MCF 10A (cell line): ENCODE data around the gene PHKG2. TPM values are rescaled to one million over a fixed set of nuclear protein-coding genes. Genes with fewer than 3 reads are reported as not detected.
A peak's percentile ranks its signal among the peaks of the same experiment; 100 is the strongest.

Experiments
- BruUV-seq: library from RNA; stranded (reverse); fragments of 400-500 nt; replicated peaks from 2 replicates; lab custom pipeline; 2021; lab: Mats Ljungman, UMichigan
- CTCF ChIA-PET: fragments of 300-600 bp; sonication (Branson Sonifier 250); formaldehyde crosslinking; extraction: SDS; loops from one replicate; lab custom pipeline; 2021; ENCODE audit warnings: antibody characterized with exemption, inconsistent platforms; lab: Yijun Ruan, JAX
- POLR2A ChIA-PET: fragments of 300-600, 350-650 bp; sonication (Branson Sonifier 250); formaldehyde crosslinking; extraction: SDS; loops from one replicate; lab custom pipeline; 2020; ENCODE audit warnings: antibody characterized with exemption, inconsistent platforms; lab: Yijun Ruan, JAX
- DNase-seq: peaks from one replicate; pipeline ENCODE4 v3.0.0-alpha.2; 2018; ENCODE audit not compliant: unreplicated experiment
- H3K27ac Mint-ChIP-seq: one replicate; pipeline ENCODE4 v1.8.0; 2022; ENCODE audit warnings: mild to moderate bottlenecking, low read depth, mixed read lengths; ENCODE audit not compliant: unreplicated experiment
- H3K27me3 Mint-ChIP-seq: one replicate; pipeline ENCODE4 v1.8.0; 2022; ENCODE audit warnings: mixed read lengths; ENCODE audit not compliant: insufficient read depth, unreplicated experiment
- H3K36me3 Mint-ChIP-seq: one replicate; pipeline ENCODE4 v1.8.0; 2022; ENCODE audit warnings: mild to moderate bottlenecking, moderate library complexity, mixed read lengths; ENCODE audit not compliant: insufficient read depth, unreplicated experiment
- H3K4me1 Mint-ChIP-seq: one replicate; pipeline ENCODE4 v1.8.0; 2022; ENCODE audit warnings: mixed read lengths; ENCODE audit not compliant: insufficient read depth, unreplicated experiment
- H3K4me3 Mint-ChIP-seq: one replicate; pipeline ENCODE4 v1.8.0; 2022; ENCODE audit warnings: mild to moderate bottlenecking, moderate library complexity, mixed read lengths; ENCODE audit not compliant: unreplicated experiment
- H3K9me3 Mint-ChIP-seq: one replicate; pipeline ENCODE4 v1.8.0; 2022; ENCODE audit warnings: mixed read lengths; ENCODE audit not compliant: unreplicated experiment
- CTCF ChIP-seq: fragments of 200-600 bp; IDR thresholded peaks from one replicate; pipeline ENCODE4 v1.8.0; 2022; ENCODE audit warnings: antibody characterized with exemption, mild to moderate bottlenecking; ENCODE audit not compliant: unreplicated experiment
- intact Hi-C: fragments of 100-400 bp; cut with micrococcal nuclease; formaldehyde crosslinking; loops from 2 replicates; pipeline ENCODE4 v1.14.1; 2022
- total RNA-seq: library from RNA; stranded (reverse); gene quantifications from 2 replicates; pipeline ENCODE4 v1.2.3, GENCODE V29; 2022

PHKG2 gene
- total RNA-seq, 1 experiment from 2014 or later: 28.4 TPM

- peaks cover 100% of the 10 kb centered on the region for H3K36me3 Mint-ChIP-seq
- intact Hi-C loops: no loop called here
Observed at GRCh38 chr16:30706046-30706445, 42.2 kb upstream of the PHKG2 start.

GRCh38 chr16:30710971-30711370, 37.3 kb upstream of the PHKG2 start:
- Mint-ChIP-seq H3K27ac (no peak overlapping the region), H3K9me3 (no peaks in the 10 kb centered on the region), H3K36me3 (peaks cover 100% of the 10 kb centered on the region), H3K27me3 (no peaks in the 10 kb centered on the region), H3K4me3 (no peak overlapping the region), H3K4me1 (peaks cover 32% of the 10 kb centered on the region)
- intact Hi-C loops: no loop called here
- POLR2A ChIA-PET: interaction anchor here (0.6 to 1.9 kb wide), 4 partner anchors 11 to 250 kb away, joined by 3 to 6 read pairs (median 3); partner anchors contain the start of gene SRCAP
- CTCF ChIA-PET: interaction anchor here (0.6 to 1.1 kb wide), 3 partner anchors 8 to 119 kb away, joined by 3 to 4 read pairs (median 3); no protein-coding TSS in a partner anchor
- no TSS peak for BruUV-seq
- no peak for DNase-seq
- no peak for TF ChIP-seq CTCF

More at GRCh38 chr16:30706046-30706445, 42.2 kb upstream of the PHKG2 start:
- H3K27ac Mint-ChIP-seq: no peak overlapping the region
- no peaks in the 10 kb centered on the region for H3K4me1 Mint-ChIP-seq
- DNase-seq: no peak
- TF ChIP-seq CTCF: no peak
- BruUV-seq: no TSS peak
- H3K27me3 Mint-ChIP-seq: no peaks in the 10 kb centered on the region
- no peaks in the 10 kb centered on the region for H3K9me3 Mint-ChIP-seq
- CTCF ChIA-PET: no interaction called here
- no peak overlapping the region for H3K4me3 Mint-ChIP-seq
- POLR2A ChIA-PET: interaction anchor here (0.7 to 1.2 kb wide), 2 partner anchors 14 to 35 kb away, joined by 3 read pairs; no protein-coding TSS in a partner anchor

- Mint-ChIP-seq H3K27ac (no peak overlapping the region), H3K4me3 (no peak overlapping the region), H3K9me3 (no peaks in the 10 kb centered on the region), H3K36me3 (peaks cover 100% of the 10 kb centered on the region), H3K27me3 (no peaks in the 10 kb centered on the region), H3K4me1 (peaks cover 37% of the 10 kb centered on the region)
- TF ChIP-seq CTCF: no peak
- ChIA-PET CTCF (interaction anchor here (0.6 to 1.1 kb wide), 4 partner anchors 9 to 25 kb away, joined by 3 to 7 read pairs (median 4); no protein-coding TSS in a partner anchor), POLR2A (interaction anchor here (0.6 to 1.9 kb wide), 6 partner anchors 9 to 249 kb away, joined by 3 to 6 read pairs (median 4); partner anchors contain the start of gene SRCAP)
- intact Hi-C loops: loop anchor here (2.0 kb wide), 1 partner anchor 29 kb away; a partner anchor contains a TSS
- TSS peak; percentile 52 for BruUV-seq
- DNase-seq: no peak
Observed at GRCh38 chr16:30711712-30712111, 36.5 kb upstream of the PHKG2 start.

- POLR2A ChIA-PET: interaction anchor here (1.2 to 1.4 kb wide), 2 partner anchors 8 to 17 kb away, joined by 3 to 5 read pairs; partner anchors contain the start of gene SRCAP
- H3K9me3 Mint-ChIP-seq: no peaks in the 10 kb centered on the region
- TF ChIP-seq CTCF: no peak
- no TSS peak for BruUV-seq
- H3K36me3 Mint-ChIP-seq: peaks cover 100% of the 10 kb centered on the region
- CTCF ChIA-PET: interaction anchor here (0.6 kb wide), 1 partner anchor 186 kb away, joined by 3 read pairs; no protein-coding TSS in a partner anchor
- peak; percentile 30 for DNase-seq
- intact Hi-C loops: no loop called here
- no peaks in the 10 kb centered on the region for H3K27me3 Mint-ChIP-seq
- peaks cover 37% of the 10 kb centered on the region for H3K4me1 Mint-ChIP-seq
- peak overlapping the region; percentile 19 for H3K4me3 Mint-ChIP-seq
- peak overlapping the region; percentile 78 for H3K27ac Mint-ChIP-seq
Observed at GRCh38 chr16:30715750-30716445, 32.3 kb upstream of the PHKG2 start.
